ENCODE data around the gene RAB2B.
A peak's percentile ranks its signal among the peaks of the same experiment; 100 is the strongest.
"Not testable (repeated sequence)": the region's sequence is repeated elsewhere in the genome, so short reads cannot be mapped to it uniquely, and the experiment has no call there.

RAB2B gene

DNA sequence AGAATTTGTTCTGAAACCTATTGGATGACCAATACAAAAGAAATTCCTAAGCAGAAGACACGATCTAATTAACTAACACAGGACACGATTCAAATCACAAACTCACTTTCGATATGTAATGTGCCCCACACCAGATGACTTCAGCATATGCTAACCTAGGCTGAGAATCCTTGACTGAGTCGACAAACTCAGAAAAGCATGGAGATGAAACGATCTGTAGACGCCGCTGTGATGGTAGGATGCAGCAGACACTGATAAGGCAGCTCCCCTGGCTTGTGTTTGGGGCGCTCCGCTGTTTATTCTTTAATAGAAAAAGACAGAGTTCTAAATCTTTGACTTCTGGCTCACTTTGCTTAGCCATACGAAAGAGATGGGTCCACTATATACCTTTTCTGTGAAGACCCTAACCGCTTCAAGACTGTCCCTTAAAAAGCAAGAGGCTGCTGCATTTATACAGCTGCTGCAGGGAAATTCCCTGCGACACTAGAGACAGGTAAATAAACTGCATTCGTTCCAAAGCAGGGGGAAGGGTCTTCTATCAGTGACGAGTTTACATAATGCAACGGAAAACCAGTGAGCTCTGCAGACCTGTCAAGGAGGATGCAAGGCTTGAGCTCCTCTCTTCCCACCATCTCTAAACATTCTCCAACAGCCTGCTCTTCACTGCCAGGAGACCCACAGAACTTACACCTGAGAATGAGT is 21.8 kb downstream of the RAB2B start:
- no peak for TF ChIP-seq ZNF274 (IDR thresholded peaks at IDR 0.05; ENCODE audit: low read depth, low read length)
- H3K4me3 ChIP-seq (ENCODE audit: low read length) = peak overlapping the region; percentile 97

DNA sequence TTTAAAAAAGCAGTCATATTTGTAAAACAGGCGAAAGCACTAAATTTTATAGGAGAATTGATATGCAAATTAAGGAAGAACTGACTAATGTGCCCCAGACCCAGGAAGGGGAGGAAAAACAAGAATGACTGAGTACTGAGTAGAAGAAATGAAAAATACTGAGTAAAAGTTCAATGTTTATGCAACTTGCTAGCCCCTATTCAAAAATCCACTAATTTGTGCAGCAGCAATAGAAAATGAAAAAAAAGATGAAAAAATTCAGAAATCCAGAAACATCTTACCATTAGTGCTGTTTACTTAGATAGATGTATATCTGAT is 26.9 kb downstream of the RAB2B start:
- TF ChIP-seq ZNF274 (IDR thresholded peaks at IDR 0.05; ENCODE audit: low read depth, low read length) = no peak
- no peak overlapping the region for H3K4me3 ChIP-seq (ENCODE audit: low read length)

DNA sequence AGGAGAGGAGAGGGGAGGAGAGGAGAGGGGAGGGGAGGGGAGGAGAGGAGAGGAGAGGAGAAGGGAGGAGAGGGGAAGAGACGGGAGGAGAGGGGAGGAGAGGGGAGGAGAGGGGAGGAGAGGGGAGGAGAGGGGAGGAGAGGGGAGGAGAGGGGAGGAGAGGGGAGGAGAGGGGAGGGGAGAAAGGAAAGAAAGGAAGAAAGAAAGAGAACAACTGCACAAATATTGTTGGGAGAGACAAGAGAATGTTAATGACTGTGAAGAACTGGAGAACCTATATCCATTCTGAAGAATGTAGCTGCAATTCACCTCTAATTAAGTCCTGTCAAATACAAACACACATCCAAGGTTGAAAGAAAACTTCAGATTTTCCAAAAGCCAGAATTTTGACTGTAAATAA is 34.1 kb downstream of the RAB2B start:
- H3K4me3 ChIP-seq (ENCODE audit: low read length) = not testable (repeated sequence)

DNA sequence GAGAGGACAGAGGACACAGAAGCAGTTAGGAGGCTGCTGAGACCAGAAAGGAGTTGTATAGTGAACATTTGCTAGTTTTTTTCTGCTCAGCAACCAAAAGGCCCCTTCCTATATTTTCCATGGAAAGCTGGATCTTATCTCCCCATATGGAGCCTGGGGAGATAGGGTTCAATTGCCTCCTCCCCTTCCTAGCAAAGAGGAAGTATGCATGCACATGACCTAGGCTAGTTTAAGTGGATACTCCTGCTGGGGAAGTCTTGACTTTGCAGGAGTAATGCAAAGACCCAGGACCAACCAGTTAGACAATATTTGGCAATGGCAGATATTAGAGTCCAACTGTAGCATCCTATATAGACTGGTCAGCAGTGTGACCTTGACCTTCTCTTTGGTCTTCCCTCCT is 35.9 kb downstream of the RAB2B start:
- no peak for TF ChIP-seq ZNF274 (IDR thresholded peaks at IDR 0.05; ENCODE audit: low read depth, low read length)
- H3K4me3 ChIP-seq (ENCODE audit: low read length) = no peak overlapping the region

DNA sequence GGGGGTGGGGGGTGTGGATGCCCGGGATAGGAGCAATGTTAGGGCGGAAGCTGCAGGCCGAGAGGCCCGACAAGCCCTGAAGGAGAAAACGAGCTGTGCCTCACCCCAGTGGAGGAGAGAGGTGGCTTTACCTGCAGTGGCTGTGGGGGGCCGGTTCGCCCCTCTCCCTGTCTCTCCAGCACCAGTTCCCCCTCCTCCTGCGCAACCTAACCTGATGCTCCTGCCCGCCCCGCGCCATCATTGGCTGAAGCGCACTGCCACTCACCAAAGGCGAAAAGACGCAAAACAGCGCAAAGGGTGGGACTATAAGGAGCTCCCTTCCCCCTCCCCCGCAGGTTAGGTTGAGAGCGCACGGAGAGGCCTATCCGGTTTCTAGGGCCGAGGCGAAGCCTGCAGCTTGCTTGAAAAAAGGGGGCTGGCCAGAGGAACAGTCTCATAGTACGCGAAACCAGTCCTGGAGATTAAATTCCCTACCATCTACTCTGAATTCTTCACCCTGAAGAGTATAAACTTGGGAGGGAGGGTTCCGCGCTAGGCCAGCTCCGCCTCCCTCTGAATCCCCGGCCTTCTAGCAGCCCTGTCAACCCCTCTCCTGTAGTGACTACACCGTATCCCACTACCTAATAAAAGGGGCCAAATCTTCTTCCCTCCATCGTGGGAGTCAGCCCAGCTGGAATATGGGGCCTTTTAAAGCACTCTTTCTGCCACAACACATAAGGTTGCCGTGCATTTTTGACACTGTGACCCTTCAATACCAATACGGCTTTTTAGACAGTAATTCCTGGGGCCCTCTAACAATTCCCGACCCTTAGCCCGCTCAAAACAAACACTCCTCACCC is 39.5 kb downstream of the RAB2B start:
- TF ChIP-seq ZNF274 (IDR thresholded peaks at IDR 0.05; ENCODE audit: low read depth, low read length) = no peak
- peak overlapping the region; percentile 87 for H3K4me3 ChIP-seq (ENCODE audit: low read length)

DNA sequence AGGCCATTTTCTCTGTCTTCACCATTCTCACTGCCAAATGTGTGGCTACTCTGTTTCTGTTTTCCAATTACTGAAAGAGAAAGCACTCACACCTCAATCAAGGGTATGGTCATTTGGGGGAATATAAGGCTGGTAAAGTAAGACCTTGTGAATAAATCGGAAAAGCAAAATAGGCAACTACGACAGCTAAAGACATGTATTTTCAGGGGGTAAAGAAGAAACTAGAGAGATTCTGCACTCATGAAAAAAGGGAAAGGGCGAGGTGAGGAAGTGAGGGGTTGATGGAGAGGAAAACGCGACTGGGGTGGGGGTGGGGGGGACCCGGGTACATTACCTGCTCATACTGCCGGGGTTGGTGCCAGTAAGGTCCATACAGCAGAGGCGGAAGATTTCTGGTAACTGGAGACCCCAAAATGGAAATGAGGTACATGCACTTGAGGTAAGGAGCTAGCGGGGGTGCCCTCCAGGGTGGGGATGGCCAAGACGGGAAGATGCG is 40.1 kb downstream of the RAB2B start:
- no peak for TF ChIP-seq ZNF274 (IDR thresholded peaks at IDR 0.05; ENCODE audit: low read depth, low read length)
- H3K4me3 ChIP-seq (ENCODE audit: low read length) = peak overlapping the region; percentile 87

DNA sequence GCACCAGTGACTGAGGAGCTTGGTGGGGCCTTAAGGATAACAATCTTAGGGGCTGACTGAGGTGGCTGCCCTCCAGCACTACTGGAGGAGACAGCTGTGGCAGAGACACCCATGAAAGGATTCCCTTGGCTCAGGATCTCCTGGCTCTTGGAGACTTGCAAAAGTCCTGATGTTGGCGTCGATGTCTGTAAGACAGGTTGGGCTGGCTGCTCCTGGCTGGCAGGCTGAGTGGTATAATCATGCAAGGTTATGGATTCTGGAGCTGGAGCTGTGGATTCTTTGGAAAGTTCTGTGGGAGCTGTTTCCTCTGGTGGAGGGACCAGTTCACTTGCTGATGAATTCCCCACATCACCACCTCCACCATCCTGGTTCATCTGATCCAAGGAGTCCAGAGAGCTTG is 45.6 kb downstream of the RAB2B start:
- no peak for TF ChIP-seq ZNF274 (IDR thresholded peaks at IDR 0.05; ENCODE audit: low read depth, low read length)
- no peak overlapping the region for H3K4me3 ChIP-seq (ENCODE audit: low read length)

DNA sequence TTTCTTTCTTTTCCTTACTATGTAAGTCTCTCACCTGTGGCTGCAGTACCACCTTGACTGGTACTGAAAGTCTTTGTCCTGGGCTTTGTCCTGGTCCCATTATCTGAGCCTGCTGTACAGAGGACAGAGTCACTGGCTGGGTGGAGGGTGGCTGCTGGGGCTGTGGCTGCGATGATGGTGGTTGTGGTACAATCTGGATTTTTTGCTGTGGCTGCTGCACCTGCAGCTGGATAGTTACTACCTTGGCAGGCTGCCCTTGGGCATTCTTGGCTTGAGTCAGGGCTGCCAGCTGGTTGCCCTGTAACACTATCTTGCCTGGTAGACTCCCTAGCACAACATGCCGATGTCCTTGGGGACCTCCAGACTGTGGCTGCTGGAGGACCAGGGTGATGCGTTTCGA is 47.8 kb downstream of the RAB2B start:
- no peak for TF ChIP-seq ZNF274 (IDR thresholded peaks at IDR 0.05; ENCODE audit: low read depth, low read length)
- H3K4me3 ChIP-seq (ENCODE audit: low read length) = no peak overlapping the region

DNA sequence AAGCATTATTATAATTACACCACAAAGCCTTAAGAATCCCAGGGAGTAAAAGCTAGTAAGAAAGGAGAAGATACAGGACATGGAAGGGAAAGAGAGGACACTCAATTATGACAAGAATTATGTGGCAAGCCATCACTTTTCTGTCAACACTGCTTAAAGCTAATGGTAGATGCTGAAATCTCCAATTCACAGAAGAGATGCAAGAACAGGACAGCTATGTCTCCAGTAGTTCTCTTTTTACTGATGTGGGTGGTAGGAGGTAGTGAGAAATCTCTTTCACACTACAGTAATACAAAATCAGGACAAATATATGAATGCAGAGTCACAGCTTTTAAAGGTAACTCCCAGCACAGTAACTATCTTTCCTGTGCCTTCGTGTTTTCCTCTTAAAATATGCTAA is 50.1 kb downstream of the RAB2B start:
- no peak for TF ChIP-seq ZNF274 (IDR thresholded peaks at IDR 0.05; ENCODE audit: low read depth, low read length)
- no peak overlapping the region for H3K4me3 ChIP-seq (ENCODE audit: low read length)

DNA sequence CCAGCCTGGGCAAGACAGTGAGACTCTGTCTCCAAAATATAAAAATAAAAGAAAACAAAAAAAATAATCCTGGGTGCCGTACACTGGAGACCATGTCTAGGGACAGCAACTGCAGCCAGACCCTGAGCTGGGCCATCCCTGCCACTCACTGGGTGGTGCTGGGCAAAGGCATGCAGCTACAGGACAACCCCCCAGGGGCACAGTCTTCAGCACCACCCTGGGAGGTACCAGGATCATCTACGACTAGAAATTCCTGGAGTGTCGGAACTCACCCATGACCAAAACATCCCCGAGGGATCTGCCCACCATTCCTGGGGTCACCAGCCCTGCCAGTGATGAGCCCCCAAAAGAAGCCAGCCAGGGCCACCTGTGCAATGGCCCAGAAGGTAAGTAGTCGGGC is 57.2 kb downstream of the RAB2B start:
- no peak for TF ChIP-seq ZNF274 (IDR thresholded peaks at IDR 0.05; ENCODE audit: low read depth, low read length)
- H3K4me3 ChIP-seq (ENCODE audit: low read length) = no peak overlapping the region

DNA sequence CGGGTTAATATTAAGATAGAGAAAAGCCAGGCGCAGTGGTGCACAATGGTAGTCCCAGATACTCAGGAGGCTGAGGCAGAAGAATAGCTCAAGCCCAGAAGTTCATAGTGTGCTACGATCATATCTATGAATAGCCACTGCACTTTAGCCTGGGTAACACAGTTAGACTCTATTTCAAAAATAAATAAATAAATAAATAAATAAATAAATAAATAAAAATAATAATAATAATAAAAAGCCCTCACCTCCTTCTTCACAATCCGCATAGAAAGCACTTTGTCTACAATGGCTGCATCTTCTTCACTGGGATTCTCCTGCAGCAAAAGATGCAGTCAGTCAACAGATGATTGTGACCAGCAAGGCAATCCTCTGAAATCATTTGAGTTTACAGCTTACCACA is 61.4 kb downstream of the RAB2B start:
- no peak for TF ChIP-seq ZNF274 (IDR thresholded peaks at IDR 0.05; ENCODE audit: low read depth, low read length)

DNA sequence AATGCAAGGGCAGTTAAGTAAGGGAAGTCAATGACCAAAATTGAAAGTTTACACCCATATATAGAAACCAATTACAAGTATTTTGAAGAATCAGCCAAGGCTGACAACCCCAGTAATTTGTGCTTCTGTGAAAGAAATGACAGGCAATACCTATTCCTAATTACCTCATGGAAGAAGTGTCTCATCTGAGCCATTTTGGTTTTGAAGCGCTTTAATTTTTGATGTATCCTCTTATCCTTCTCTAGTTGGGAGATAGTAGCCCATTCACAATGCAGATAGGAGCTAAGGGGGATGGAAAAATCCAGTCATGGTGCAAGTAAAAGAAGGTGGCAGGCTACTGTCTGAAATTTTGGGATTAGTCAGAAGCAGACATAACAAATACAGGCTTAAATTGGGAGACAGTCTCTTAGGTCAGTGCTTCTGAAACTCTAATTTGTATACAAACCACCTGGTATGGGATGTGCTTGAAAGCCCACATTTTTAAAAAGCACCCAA is 62.6 kb downstream of the RAB2B start:
- H3K4me3 ChIP-seq (ENCODE audit: low read length) = no peak overlapping the region
- no peak for TF ChIP-seq ZNF274 (IDR thresholded peaks at IDR 0.05; ENCODE audit: low read depth, low read length)

More for the DNA sequence above, 61.4 kb downstream of the RAB2B start:
- no peak overlapping the region for H3K4me3 ChIP-seq (ENCODE audit: low read length)

Data from GM08714 (cell line).